ENCODE data around the gene DNASE1. TPM values are rescaled to one million over a fixed set of nuclear protein-coding genes. Genes with fewer than 3 reads are reported as not detected.

Gene DNASE1
- total and polyA plus RNA-seq, 9 of the 15 experiments (the other 6 are each of a cell fraction or from before 2014, with no cell fraction given): 0.53 to 10.1 (median 5.9) TPM

- Histone ChIP-seq H3K27ac (ENCODE audit: extremely low read depth, low read depth, low read length) (no peak overlapping the region), H3K27me3 (ENCODE audit: control insufficient read depth in 2 of 2, insufficient read depth in 2 of 2, low read length in 2 of 2) (no peaks in the 10 kb centered on the region), H3K36me3 (ENCODE audit: control insufficient read depth, insufficient read depth, low read length) (peaks cover 7% of the 10 kb centered on the region; the same call in 2 of the 3 replicates), H3K9ac (ENCODE audit: insufficient read depth in 1 of 2, low read depth in 2 of 2, low read length in 2 of 2) (no peak overlapping the region), H4K20me1 (replicated peaks; ENCODE audit: control insufficient read depth, insufficient read depth, low read length) (no peaks in the 10 kb centered on the region), H3K9me3 (replicated peaks; ENCODE audit: control insufficient read depth, insufficient read depth, low read depth, low read length) (no peaks in the 10 kb centered on the region), H3K4me3 (no peak overlapping the region), H2AFZ (ENCODE audit: low read depth, low read length) (no peak overlapping the region), H3K4me2 (ENCODE audit: insufficient read depth, low read length) (no peak overlapping the region), H3K79me2 (ENCODE audit: control insufficient read depth, insufficient read depth, low read length) (peaks cover 18% of the 10 kb centered on the region), H3K4me1 (replicated peaks in 1 of 2; ENCODE audit: control insufficient read depth in 2 of 2, insufficient read depth in 2 of 2, low read length in 2 of 2) (peaks cover 10 to 18% of the 10 kb centered on the region in 2 experiments; a peak in 4 of 5 replicates), H3K9me1 (ENCODE audit: control insufficient read depth, insufficient read depth, low read length) (no peaks in the 10 kb centered on the region)
- no TSS peak for BruUV-seq (replicated peaks)
- intact Hi-C loops (cut with micrococcal nuclease) (no loop called here), in situ Hi-C loops (cut with MboI) (no loop called here)
- ATAC-seq (no peak), FAIRE-seq (no peak), DNase-seq (ENCODE audit: extremely low read depth in 1 of 4, low spot score in 3 of 4) (no peak)
- CTCF ChIA-PET (ENCODE audit: low intra/inter-chr PET ratio): no interaction called here
- WGBS (ENCODE audit: insufficient coverage, low coverage, missing lambda C conversion rate): 73% methylated on average over 7 of the region's 7 CpGs
- POLR2A ChIA-PET: interaction anchor here (0.6 to 1.3 kb wide), 2 partner anchors 11 to 28 kb away, joined by 3 to 4 read pairs; no protein-coding TSS in a partner anchor
- TF ChIP-seq SRSF9 (IDR thresholded peaks at IDR 0.05; ENCODE audit: borderline replicate concordance, low read depth, low read length): no peak
- no peak for TF ChIP-seq POLR2AphosphoS2 (IDR thresholded peaks at IDR 0.05; ENCODE audit: low read length)
- TF ChIP-seq TCF15 (CRISPR knock-in tag; IDR thresholded peaks at IDR 0.05): no peak
- no peak for TF ChIP-seq RFX7 (CRISPR knock-in tag; IDR thresholded peaks at IDR 0.05)
- no peak for TF ChIP-seq CCNT2 (IDR thresholded peaks at IDR 0.05; ENCODE audit: borderline replicate concordance, extremely low read depth, insufficient read length, low read depth, low read length)
- no peak for TF ChIP-seq GTF3C2 (IDR thresholded peaks at IDR 0.05; ENCODE audit: borderline replicate concordance, extremely low read depth, insufficient read length)
- no peak for TF ChIP-seq STAT5A (IDR thresholded peaks at IDR 0.05; ENCODE audit: borderline replicate concordance, low read length)
- no peak for TF ChIP-seq ZNF695 (CRISPR knock-in tag; IDR thresholded peaks at IDR 0.05)
- TF ChIP-seq NUFIP1 (IDR thresholded peaks at IDR 0.05; ENCODE audit: partially characterized antibody): no peak
- no peak for TF ChIP-seq RREB1 (CRISPR knock-in tag; IDR thresholded peaks at IDR 0.05)
- TF ChIP-seq SMARCC2 (IDR thresholded peaks at IDR 0.05; ENCODE audit: low read depth): no peak
- TF ChIP-seq GATA2 (CRISPR knock-in tag; IDR thresholded peaks at IDR 0.05): no peak
These were observed 47.3 kb upstream of the DNASE1 start for GRCh38 chr16:3607161-3607560.
